GM18519 (cell line): ENCODE data around the gene AMN1.
"Not testable (repeated sequence)": the region's sequence is repeated elsewhere in the genome, so short reads cannot be mapped to it uniquely, and the experiment has no call there.

Experiments
- ATAC-seq: cut with Tn5 transposase; IDR thresholded peaks from one replicate; pipeline ENCODE4 v1.9.1; 2021; ENCODE audit warnings: mild to moderate bottlenecking, moderate library complexity; ENCODE audit not compliant: unreplicated experiment, low FRiP score

The AMN1 gene

GRCh38 chr12:31687101-31687527, 41.7 kb downstream of the AMN1 start:
- peak; percentile 65 for ATAC-seq

GRCh38 chr12:31685801-31686200, 43.0 kb downstream of the AMN1 start:
- ATAC-seq: no peak

- ATAC-seq: peak; percentile 66
Observed at GRCh38 chr12:31682136-31682962, 46.5 kb downstream of the AMN1 start.

- ATAC-seq: no peak
Observed at GRCh38 chr12:31672521-31672920, 56.3 kb downstream of the AMN1 start.

GRCh38 chr12:31669582-31669981, 59.2 kb downstream of the AMN1 start:
- not testable (repeated sequence) for ATAC-seq

GRCh38 chr12:31669020-31669419, 59.8 kb downstream of the AMN1 start:
- no peak for ATAC-seq

- no peak for ATAC-seq
Observed at GRCh38 chr12:31664038-31664437, 64.8 kb downstream of the AMN1 start.

GRCh38 chr12:31663576-31663975, 65.2 kb downstream of the AMN1 start:
- ATAC-seq: no peak

GRCh38 chr12:31662176-31662849, 66.5 kb downstream of the AMN1 start:
- ATAC-seq: no peak

- peak; percentile 98 for ATAC-seq
Observed at GRCh38 chr12:31659087-31659942, 69.5 kb downstream of the AMN1 start, which contains the start of gene ETFBKMT. Gene ETFBKMT (plus strand): TSS chr12:31659688. CDS start chr12:31661954, 2,266 bp downstream.

- no peak for ATAC-seq
Observed at GRCh38 chr12:31658471-31659086, 70.2 kb downstream of the AMN1 start.

GRCh38 chr12:31655792-31656191, 73.0 kb downstream of the AMN1 start:
- ATAC-seq: no peak

GRCh38 chr12:31655208-31655607, 73.6 kb downstream of the AMN1 start:
- no peak for ATAC-seq

- ATAC-seq: no peak
Observed at GRCh38 chr12:31651893-31652521, 76.8 kb downstream of the AMN1 start.

- no peak for ATAC-seq
Observed at GRCh38 chr12:31650918-31651317, 77.9 kb downstream of the AMN1 start.

- no peak for ATAC-seq
Observed at GRCh38 chr12:31647086-31647491, 81.7 kb downstream of the AMN1 start.

GRCh38 chr12:31645924-31646323, 82.9 kb downstream of the AMN1 start:
- ATAC-seq: no peak

GRCh38 chr12:31644536-31644935, 84.3 kb downstream of the AMN1 start:
- no peak for ATAC-seq

GRCh38 chr12:31641509-31642090, 87.2 kb downstream of the AMN1 start:
- no peak for ATAC-seq

- ATAC-seq: no peak
Observed at GRCh38 chr12:31634620-31635019, 94.2 kb downstream of the AMN1 start.
